Stimulated activated CD8-positive, alpha-beta memory T cell treated with anti-CD3 and anti-CD28 coated beads, Interleukin-15, amount 100 ng/mL, for 24 hours (primary cell): ENCODE results near the gene RPS10.

Experiments used
- DNase-seq: peaks from one replicate; pipeline ENCODE4 v3.0.0-alpha.2; 2020; ENCODE audit warnings: low read depth

The RPS10 gene

DNA sequence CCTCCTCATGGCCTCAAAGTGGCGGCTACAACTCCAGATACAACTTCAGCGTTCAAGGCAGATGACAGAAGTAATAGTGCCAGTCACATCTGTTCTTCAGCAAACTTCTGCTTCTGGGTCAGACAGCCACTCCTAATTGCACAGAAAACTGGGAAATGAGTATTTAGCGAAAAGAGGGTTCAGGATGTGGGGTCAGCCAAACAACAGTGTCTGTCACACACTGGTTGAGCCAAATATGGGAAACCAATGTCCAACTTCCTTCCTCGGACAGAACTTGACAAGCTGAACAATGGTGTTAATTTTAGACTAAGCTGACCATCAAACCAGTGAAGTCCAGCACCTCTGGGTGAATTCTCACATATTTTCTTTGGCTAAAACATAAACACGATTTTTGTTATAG lies 55.5 kb downstream of the RPS10 start:
- no peak for DNase-seq

DNA sequence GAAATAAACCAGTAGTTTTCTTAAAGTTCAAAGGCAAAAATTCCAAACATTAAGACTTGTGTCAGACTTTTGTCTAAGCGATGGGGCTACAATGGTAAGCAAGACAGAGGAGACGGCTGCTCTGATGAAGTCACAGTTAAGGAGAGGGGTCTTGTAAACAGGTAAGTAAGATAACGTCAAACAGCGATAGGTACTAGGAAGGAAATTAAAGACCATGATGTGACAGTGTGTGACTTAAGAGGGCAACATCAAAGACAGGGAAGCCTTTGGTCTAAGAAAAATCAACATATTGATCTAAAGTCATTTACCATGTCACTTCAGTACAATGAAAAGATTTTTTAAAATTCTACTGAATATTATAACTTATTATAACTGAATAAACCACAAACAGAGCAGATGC lies 56.5 kb downstream of the RPS10 start:
- DNase-seq, result no peak
